ENCODE results near the gene IL24.
"Not testable (repeated sequence)": the region's sequence is repeated elsewhere in the genome, so short reads cannot be mapped to it uniquely, and the experiment has no call there.

IL24 gene

DNA sequence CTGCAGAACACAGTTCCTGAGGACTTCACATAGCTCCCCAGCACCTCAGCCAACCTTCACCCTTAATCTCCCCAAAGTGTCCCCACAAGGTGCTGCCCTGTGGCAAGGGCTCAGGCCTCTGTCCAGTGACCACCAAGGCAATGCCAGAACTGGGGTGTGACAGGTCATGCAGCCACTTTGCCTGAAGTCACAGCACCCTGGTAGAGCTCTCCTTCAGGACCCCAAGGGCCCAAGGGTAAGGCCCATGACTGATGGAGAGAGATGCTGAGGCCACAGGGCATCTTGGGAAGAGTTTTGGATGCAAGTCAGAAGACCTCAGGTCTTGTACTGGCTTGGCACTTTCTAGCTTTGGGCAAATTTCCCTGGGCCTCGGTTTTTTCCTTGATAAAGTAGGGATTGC is 25.3 kb downstream of the IL24 start:
- Histone ChIP-seq H3K4me3 (peak overlapping the region in 1 of 7 experiments; percentile 6), H3K27ac (peak overlapping the region in 16 of 21 experiments; percentile 1 to 96 (median 75))

DNA sequence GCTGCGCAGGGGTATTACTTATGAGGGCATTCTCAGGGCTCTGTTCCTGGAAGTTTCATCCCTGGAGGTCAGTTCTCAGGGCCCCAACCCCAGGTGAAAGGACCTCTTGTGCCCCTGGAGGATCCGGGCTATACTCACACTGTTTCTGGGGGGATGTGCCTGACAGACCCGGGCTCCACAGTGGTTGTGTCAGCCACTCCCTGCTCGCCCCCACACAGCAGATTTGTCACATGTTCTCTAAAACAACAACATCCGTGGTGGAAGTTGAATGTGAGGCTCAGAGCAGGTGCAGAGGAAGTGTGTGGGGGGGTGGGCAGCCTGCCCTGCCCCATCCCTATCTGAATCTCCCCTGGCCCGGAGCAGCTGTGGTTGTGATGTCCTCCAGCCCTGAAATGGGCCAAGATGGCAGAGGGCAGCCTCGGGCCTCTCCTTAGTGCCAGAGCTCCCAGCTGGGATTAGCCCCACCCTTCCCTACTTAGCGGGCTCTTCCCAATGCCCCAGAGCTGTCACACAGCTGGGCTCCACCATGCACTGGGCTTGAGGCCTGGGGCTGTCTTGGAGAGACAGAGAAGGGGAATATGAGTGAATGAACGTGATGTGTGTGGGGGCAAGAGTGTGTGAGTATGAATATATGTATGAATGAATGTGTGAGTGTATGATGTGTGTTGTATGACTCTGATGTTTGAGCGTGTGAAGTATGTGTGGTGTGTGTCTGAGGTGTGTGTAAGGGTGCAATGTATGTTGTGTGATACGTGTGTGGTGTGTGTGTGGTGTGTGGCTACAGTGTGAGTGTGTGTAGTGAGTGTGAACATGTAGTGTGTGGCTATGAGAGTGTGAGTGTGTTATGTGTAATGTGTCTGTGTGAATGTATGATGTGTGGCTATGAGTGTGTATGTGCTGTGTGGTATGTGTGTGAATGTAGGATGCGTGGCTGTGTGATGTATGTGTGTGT is 26.0 kb downstream of the IL24 start:
- Histone ChIP-seq H3K27ac (peak overlapping the region in 16 of 21 experiments; percentile 1 to 96 (median 75)), H3K4me3 (peak overlapping the region in 1 of 7 experiments; percentile 6)

DNA sequence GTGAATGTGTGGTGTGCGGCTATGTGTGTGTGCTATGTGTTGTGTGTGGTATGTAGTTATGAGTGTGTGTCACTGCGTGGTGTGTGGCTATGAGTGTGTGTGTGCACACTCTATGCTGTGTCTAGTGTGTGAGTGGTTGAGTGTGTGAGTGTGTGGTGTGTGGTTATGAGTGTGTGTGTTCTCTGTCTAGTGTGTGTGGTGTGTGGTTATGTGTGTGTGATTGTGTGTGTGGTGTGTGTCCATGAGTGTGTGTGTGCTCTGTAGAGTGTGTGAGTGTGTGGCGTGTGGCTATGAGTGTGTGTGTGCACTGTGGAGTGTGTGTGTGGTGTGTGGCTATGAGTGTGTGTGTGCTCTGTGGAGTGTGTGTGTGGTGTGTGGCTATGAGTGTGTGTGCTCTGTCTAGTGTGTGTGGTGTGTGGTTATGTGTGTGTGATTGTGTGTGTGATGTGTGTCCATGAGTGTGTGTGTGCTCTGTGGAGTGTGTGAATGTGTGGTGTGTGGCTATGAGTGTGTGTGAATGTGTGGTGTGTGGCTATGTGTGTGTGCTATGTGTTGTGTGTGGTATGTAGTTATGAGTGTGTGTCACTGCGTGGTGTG is 26.8 kb downstream of the IL24 start:
- H3K27ac ChIP-seq = peak overlapping the region in 8 of 21 experiments; percentile 24 to 96 (median 84)
- not testable (repeated sequence) for H3K4me3 ChIP-seq

DNA sequence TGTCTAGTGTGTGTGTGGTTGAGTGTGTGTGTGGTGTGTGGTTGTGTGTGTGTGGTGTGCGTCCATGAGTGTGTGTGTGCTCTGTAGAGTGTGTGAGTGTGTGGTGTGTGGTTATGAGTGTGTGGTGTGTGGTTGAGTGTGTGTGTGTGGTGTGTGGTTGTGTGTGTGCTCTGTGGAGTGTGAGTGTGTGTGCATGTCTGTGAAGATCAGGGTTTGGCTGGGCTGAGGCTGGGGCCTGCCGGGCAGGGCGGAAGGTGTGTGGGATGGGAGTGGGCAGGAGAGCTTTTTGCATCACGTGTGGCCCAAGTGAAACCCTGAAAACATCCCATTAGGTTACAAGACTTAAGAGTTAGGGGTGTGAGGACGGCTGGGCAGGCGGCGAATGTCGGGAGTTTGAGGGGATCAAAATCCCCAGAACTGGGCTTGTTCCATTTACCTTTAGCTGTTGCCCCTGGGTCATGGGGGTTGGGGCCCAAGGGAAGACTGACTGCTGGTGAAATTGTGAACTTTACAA is 27.4 kb downstream of the IL24 start:
- peak overlapping the region in 10 of 21 experiments; percentile 1 to 96 (median 68) for H3K27ac ChIP-seq
- H3K4me3 ChIP-seq = no peak overlapping the region

GRCh38 chr1:206925106-206925736 is 28.0 kb downstream of the IL24 start:
- Histone ChIP-seq H3K4me3 (no peak overlapping the region), H3K27ac (peak overlapping the region in 10 of 21 experiments; percentile 1 to 96 (median 68))

DNA sequence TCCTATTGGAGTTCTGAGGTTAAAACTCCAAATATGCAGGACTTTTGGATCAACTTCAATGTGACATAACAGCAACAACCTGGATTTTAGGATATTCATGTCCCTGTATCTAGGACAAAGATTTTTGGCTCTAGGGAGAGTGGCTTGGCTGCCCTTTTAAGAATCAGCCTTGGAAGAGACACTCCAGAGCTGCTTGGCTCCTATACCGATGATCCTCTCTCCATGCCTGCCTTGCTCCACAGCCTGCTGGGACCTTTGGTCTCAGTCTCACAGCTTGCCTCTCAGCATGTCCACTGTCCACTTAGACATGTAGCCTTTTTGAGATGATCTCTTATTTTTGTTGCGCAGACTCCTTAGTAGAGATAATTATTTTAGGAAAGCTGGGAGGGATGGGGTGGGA is 29.0 kb downstream of the IL24 start:
- Histone ChIP-seq H3K4me3 (no peak overlapping the region), H3K27ac (no peak overlapping the region)

- H3K27ac ChIP-seq = peak overlapping the region in 3 of 21 experiments; percentile 60 to 79 (median 70)
- H3K4me3 ChIP-seq = no peak overlapping the region
Measured at GRCh38 chr1:206929524-206929923, 32.3 kb downstream of the IL24 start.

GRCh38 chr1:206930210-206930798 is 33.1 kb downstream of the IL24 start:
- Histone ChIP-seq H3K27ac (peak overlapping the region in 7 of 21 experiments; percentile 1 to 79 (median 50)), H3K4me3 (no peak overlapping the region)

GRCh38 chr1:206931709-206932108 is 34.5 kb downstream of the IL24 start:
- H3K27ac ChIP-seq = peak overlapping the region in 1 of 21 experiments; percentile 61

DNA sequence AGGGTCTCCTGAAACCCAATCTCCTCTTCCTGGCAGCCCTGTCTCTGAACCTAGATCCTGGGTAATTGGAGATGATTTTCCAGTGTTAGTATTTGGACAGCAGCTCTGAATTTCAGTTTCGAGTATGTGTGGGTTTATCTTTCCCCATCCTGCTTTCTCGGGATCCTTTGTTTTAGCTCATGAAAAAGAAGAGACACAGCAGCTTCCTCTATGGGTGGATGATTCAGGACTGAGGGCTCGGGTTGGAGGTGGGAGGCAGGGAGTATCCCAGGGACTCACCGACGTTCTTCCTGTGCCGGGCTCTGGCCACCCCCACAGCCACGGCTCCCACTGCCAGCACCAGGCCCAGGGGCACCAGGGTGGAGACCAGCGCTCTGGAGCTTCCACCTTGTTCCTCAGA is 34.9 kb downstream of the IL24 start:
- H3K27ac ChIP-seq = peak overlapping the region in 1 of 21 experiments; percentile 61
- H3K4me3 ChIP-seq = no peak overlapping the region

More at GRCh38 chr1:206931709-206932108, 34.5 kb downstream of the IL24 start:
- H3K4me3 ChIP-seq = no peak overlapping the region

DNA sequence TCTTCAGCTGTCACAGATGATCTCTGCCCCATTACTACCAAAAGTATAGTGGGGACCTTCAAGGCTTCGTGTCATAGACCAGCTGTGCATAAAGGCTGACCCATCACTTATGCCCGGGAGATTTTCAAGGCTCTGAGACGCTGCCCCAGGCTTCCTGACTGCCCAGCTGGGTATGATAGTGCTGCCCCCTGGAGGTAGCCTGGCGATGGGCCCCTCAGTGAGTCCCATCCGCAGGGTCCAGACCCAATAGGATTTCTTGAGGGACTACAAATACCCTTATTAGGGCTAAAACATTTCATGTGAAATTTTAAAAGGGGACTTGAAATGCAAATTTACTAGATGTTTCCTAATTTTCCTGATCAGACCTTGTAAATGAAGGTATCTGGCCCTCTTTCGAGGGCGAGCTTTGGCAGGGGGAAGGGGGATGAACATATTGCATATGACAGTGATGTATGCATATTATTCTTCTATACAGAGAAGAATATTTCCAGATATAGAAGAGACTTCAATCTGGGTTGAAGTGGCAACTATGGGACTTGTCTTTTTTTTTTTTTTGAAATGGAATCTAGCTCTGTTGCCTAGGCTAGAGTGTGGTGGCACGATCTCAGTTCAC is 36.2 kb downstream of the IL24 start:
- Histone ChIP-seq H3K4me3 (no peak overlapping the region), H3K27ac (no peak overlapping the region)

DNA sequence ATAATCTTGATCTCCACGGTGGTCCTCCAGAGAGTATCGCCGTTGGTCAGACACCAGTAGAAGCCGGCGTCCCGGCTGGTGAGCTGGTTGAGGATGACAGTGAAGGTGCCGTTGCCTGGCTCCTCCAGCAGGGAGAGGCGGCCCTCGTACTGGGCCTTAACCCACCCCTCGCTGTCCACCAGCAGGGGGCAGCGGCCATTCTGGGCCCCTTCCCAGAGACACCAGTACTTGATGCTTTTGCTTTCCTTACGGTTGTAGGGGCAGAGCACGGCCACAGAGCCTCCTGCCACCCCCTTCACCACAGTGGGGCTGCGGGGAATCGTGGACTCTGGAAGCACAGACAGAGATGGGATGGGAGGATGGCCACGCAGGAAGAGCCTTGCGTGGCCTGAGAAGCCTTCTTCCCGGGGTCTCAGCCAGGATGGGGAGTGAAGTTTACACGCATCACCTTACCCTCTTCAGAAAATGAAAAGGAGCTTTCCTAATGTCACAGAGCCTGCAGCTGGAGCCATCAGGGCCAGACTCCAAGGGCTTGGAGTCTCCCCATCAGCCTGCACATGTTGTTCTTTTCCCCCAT is 38.3 kb downstream of the IL24 start:
- Histone ChIP-seq H3K4me3 (no peak overlapping the region), H3K27ac (no peak overlapping the region)

GRCh38 chr1:206937425-206937824 is 40.2 kb downstream of the IL24 start:
- no peak overlapping the region for H3K27ac ChIP-seq
- no peak overlapping the region for H3K4me3 ChIP-seq

- Histone ChIP-seq H3K4me3 (no peak overlapping the region), H3K27ac (no peak overlapping the region)
Measured at GRCh38 chr1:206939131-206939530, 41.9 kb downstream of the IL24 start.

GRCh38 chr1:206939841-206940587 is 42.8 kb downstream of the IL24 start:
- H3K4me3 ChIP-seq = no peak overlapping the region
- H3K27ac ChIP-seq = peak overlapping the region in 2 of 21 experiments; percentile 51 to 55

DNA sequence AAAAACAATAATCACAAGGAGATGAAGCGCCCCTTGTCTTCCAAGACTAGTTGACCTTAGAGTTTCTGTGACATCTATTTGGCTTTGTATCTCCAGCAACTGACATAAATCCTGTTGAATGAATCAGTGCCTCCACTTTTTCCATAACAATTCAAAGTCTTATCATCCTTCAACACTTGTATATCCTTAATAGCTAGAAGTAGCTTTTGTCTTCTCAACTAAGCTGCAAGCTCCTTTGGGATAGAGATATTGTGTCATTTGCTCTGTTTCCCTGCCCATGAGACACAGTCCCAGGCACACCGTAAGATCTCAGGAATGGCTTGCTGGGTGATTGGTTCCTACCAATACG is 43.3 kb downstream of the IL24 start:
- Histone ChIP-seq H3K27ac (peak overlapping the region in 2 of 21 experiments; percentile 13 to 51), H3K4me3 (no peak overlapping the region)

- no peak overlapping the region for H3K4me3 ChIP-seq
- no peak overlapping the region for H3K27ac ChIP-seq
Measured at GRCh38 chr1:206941766-206942418, 44.6 kb downstream of the IL24 start.

DNA sequence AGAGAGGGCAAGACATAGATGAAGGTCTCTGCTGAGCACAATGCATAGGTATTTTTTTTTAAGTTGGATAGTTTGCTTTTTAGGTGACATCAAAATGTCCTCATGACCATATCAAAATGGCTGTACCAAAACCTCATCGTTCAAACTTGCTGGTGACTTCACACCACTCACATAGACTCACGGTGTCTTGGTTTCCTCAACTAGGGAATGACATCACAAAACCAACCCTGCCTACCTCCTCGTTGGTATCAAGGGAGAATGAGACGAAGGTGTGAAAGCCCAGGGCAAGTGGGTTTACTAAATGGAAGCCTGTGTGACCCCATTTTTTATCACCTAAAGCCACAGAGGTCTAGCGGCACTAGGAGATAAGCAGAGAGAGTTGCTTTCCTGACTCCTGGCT is 47.5 kb downstream of the IL24 start:
- no peak overlapping the region for H3K4me3 ChIP-seq
- no peak overlapping the region for H3K27ac ChIP-seq

Data from skin epidermis (tissue), 12 donors.